Prostate gland (tissue), 2 donors: ENCODE results near the gene PPP2R5A.

Experiments
- POLR2A ChIP-seq: fragments of 450-650 bp; IDR thresholded peaks from one replicate; pipeline ENCODE4 v1.6.1; 2016; ENCODE audit warnings: antibody characterized with exemption, mild to moderate bottlenecking
- TF ChIP-seq, protein P1 (sequence below), 4 experiments: fragments of 200-600 bp in 2 of 4; fragments of 450-650 bp in 2 of 4; sonication (generic) in 2 of 4; IDR thresholded peaks; 1 replicate in 3 of 4; 2 replicates in 1 of 4; pipeline ENCODE4 v1.5.1; 2016 to 2019; ENCODE audit warnings: antibody characterized with exemption in 4 of 4, mild to moderate bottlenecking in 2 of 4, moderate library complexity in 2 of 4

DNA sequence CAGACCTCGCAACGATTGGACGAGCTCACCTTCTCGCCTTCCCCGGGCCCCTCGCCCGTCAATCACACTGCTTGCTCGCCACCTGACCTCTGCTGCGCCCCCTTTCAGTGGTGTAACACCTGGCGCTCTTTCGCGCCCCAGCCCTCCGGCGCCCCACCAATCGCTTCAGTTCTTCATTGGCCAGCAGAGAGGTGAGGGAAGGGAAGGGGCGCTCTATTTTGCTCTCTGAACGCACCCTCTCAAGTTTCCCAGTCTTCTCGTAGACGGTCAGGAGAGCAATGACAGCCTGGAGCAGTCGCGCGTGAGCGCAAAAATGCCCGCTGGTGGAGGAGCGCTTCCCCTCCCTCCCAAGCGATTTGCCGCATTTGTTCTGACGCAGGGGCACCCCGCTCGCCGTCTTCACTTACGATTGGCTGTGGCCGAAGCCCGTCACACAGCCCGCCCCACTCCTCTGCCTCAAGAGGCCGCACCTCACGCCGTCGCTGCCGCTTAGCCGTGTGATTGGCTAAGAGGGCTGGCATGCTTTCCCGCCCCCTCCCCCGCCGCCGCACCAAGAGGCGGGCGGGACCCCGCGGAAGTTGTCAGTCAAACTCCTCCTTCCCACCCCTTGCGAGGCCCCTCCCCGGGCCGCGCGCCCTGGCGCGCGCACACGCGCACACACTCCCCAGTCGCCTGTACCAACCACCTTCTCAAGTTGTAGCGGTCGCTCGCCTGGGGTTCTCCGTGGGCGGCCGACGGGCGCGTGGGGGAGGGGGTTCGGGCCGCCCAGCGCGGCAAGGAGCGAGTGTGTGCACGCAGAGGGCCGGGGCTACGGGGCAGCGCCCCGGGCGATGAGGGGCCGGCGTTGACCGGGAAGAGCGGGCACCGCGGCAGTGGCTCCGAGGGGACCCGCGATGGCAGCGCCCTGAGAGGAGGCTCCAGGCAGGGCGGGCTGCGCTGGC lies at the start of gene PPP2R5A:
- TF ChIP-seq, protein P1, sequence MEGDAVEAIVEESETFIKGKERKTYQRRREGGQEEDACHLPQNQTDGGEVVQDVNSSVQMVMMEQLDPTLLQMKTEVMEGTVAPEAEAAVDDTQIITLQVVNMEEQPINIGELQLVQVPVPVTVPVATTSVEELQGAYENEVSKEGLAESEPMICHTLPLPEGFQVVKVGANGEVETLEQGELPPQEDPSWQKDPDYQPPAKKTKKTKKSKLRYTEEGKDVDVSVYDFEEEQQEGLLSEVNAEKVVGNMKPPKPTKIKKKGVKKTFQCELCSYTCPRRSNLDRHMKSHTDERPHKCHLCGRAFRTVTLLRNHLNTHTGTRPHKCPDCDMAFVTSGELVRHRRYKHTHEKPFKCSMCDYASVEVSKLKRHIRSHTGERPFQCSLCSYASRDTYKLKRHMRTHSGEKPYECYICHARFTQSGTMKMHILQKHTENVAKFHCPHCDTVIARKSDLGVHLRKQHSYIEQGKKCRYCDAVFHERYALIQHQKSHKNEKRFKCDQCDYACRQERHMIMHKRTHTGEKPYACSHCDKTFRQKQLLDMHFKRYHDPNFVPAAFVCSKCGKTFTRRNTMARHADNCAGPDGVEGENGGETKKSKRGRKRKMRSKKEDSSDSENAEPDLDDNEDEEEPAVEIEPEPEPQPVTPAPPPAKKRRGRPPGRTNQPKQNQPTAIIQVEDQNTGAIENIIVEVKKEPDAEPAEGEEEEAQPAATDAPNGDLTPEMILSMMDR (IDR thresholded peaks at IDR 0.05): peak in 2 of 4 experiments; percentile 23 to 40
- TF ChIP-seq POLR2A: peak; percentile 95
